SK-N-SH (cell line): ENCODE data around the gene DGUOK. TPM values are rescaled to one million over a fixed set of nuclear protein-coding genes. Genes with fewer than 3 reads are reported as not detected.
A peak's percentile ranks its signal among the peaks of the same experiment; 100 is the strongest.

ENCODE experiments used
- CTCF ChIA-PET: fragments of 300-600, 350-600 bp; formaldehyde crosslinking; extraction: SDS; loops from one replicate; lab custom pipeline; 2021; lab: Yijun Ruan, JAX
- POLR2A ChIA-PET: fragments of 350-600 bp; sonication (Branson Sonifier 250); formaldehyde crosslinking; extraction: SDS; loops from one replicate; lab custom pipeline; 2020; ENCODE audit warnings: antibody characterized with exemption, inconsistent platforms; lab: Yijun Ruan, JAX
- DNase-seq: peaks from one replicate; pipeline ENCODE4 v3.0.0; 2012
- H2AFZ ChIP-seq: fragments of 200-600 bp; sonication (generic); 2 replicates; pipeline ENCODE4 v1.8.1; 2016; ENCODE audit warnings: antibody characterized with exemption, mild to moderate bottlenecking, low read depth
- H3F3A ChIP-seq: fragments of 200-600 bp; sonication (generic); replicated peaks from 2 replicates; pipeline ENCODE3; 2016; ENCODE audit warnings: antibody characterized with exemption, mild to moderate bottlenecking; ENCODE audit not compliant: insufficient read depth
- H3K27ac ChIP-seq, 2 experiments: fragments of 200-500 bp in 1 of 2; fragments of 200-600 bp in 1 of 2; sonication (Bioruptor generic) in 1 of 2; sonication (generic), shearing (Covaris generic) in 1 of 2; 2 replicates each; pipeline versions ENCODE4 v1.5.1 to v1.6.1; 2014 to 2016; ENCODE audit warnings: low read depth in 2 of 2, inconsistent platforms in 1 of 2, low read length in 1 of 2, mild to moderate bottlenecking in 1 of 2, mixed read lengths in 1 of 2
- H3K27me3 ChIP-seq: fragments of 200-600 bp; sonication (generic), shearing (Covaris generic); 2 replicates; pipeline ENCODE4 v1.6.1; 2016; ENCODE audit warnings: mixed run types; ENCODE audit not compliant: insufficient read depth
- H3K36me3 ChIP-seq, 2 experiments: fragments of 200-500 bp in 1 of 2; fragments of 200-600 bp in 1 of 2; sonication (Bioruptor generic) in 1 of 2; sonication (generic) in 1 of 2; replicated peaks in 1 of 2; 2 replicates each; pipeline versions ENCODE3 to v1.5.1; 2014 to 2016; ENCODE audit warnings: low read length in 1 of 2, mild to moderate bottlenecking in 1 of 2; ENCODE audit not compliant: insufficient read depth in 2 of 2, control insufficient read depth in 1 of 2
- H3K4me1 ChIP-seq, 2 experiments: fragments of 200-500 bp in 1 of 2; fragments of 200-600 bp in 1 of 2; sonication (Bioruptor generic) in 1 of 2; sonication (generic), shearing (Covaris generic) in 1 of 2; 2 replicates each; pipeline versions ENCODE4 v1.5.1 to v1.6.1; 2014 to 2016; ENCODE audit warnings: low read depth in 1 of 2, low read length in 1 of 2, mixed run types in 1 of 2; ENCODE audit not compliant: insufficient read depth in 2 of 2, control insufficient read depth in 1 of 2
- H3K4me2 ChIP-seq: fragments of 200-600 bp; sonication (generic), shearing (Covaris generic); 2 replicates; pipeline ENCODE4 v1.6.1; 2017; ENCODE audit warnings: mixed run types
- H3K4me3 ChIP-seq, 2 experiments: fragments of 200-500 bp in 1 of 2; fragments of 200-600 bp in 1 of 2; sonication (Bioruptor generic) in 1 of 2; sonication (generic), shearing (Covaris generic) in 1 of 2; 2 replicates each; pipeline versions ENCODE4 v1.5.1 to v1.8.1; 2014 to 2016; ENCODE audit warnings: low read depth in 2 of 2, inconsistent platforms in 1 of 2, low read length in 1 of 2, mild to moderate bottlenecking in 1 of 2, mixed read lengths in 1 of 2, moderate library complexity in 1 of 2
- H3K79me2 ChIP-seq: fragments of 200-600 bp; sonication (generic); 2 replicates; pipeline ENCODE4 v1.8.1; 2017; ENCODE audit warnings: mild to moderate bottlenecking; ENCODE audit not compliant: insufficient read depth
- H3K9ac ChIP-seq: fragments of 200-600 bp; sonication (generic); 2 replicates; pipeline ENCODE4 v1.6.1; 2017; ENCODE audit warnings: mixed run types
- H3K9me2 ChIP-seq: fragments of 200-600 bp; sonication (generic); 2 replicates; pipeline ENCODE4 v1.6.1; 2017; ENCODE audit warnings: mixed run types
- H3K9me3 ChIP-seq: fragments of 200-600 bp; sonication (generic); 2 replicates; pipeline ENCODE4 v1.6.1; 2017; ENCODE audit warnings: mixed run types, mild to moderate bottlenecking, moderate library complexity
- H4K20me1 ChIP-seq: fragments of 200-600 bp; sonication (generic); 2 replicates; pipeline ENCODE4 v1.6.1; 2017; ENCODE audit warnings: mild to moderate bottlenecking, mixed run types; ENCODE audit not compliant: insufficient read depth
- ELF1 ChIP-seq: IDR thresholded peaks from 2 replicates; pipeline ENCODE4 v1.4.0; 2012
- EP300 ChIP-seq, 2 experiments: IDR thresholded peaks; 2 replicates each; pipeline versions ENCODE4 v1.4.0 to v1.6.1; 2012; ENCODE audit warnings: borderline replicate concordance in 1 of 2, low read depth in 1 of 2, low read length in 1 of 2
- FOSL2 ChIP-seq: IDR thresholded peaks from 2 replicates; pipeline ENCODE4 v1.4.0; 2012; ENCODE audit warnings: low read depth, mild to moderate bottlenecking, moderate library complexity, borderline replicate concordance
- IRF3 ChIP-seq: fragments of 150-350 bp; IDR thresholded peaks from 2 replicates; pipeline ENCODE4 v1.6.1; 2016; ENCODE audit warnings: mild to moderate bottlenecking, low read depth, low read length
- POLR2AphosphoS5 ChIP-seq: IDR thresholded peaks from 2 replicates; pipeline ENCODE4 v1.6.1; 2012; ENCODE audit warnings: low read depth, low read length
- RXRA ChIP-seq: IDR thresholded peaks from 2 replicates; pipeline ENCODE4 v1.4.0; 2012; ENCODE audit warnings: low read depth, mild to moderate bottlenecking, borderline replicate concordance
- TAF1 ChIP-seq: IDR thresholded peaks from 2 replicates; pipeline ENCODE4 v1.6.1; 2012; ENCODE audit warnings: low read depth, mild to moderate bottlenecking, low read length, moderate library complexity, borderline replicate concordance
- TCF12 ChIP-seq: IDR thresholded peaks from 2 replicates; pipeline ENCODE4 v1.4.0; 2012
- YY1 ChIP-seq: IDR thresholded peaks from 2 replicates; pipeline ENCODE4 v1.4.0; 2012; ENCODE audit warnings: low read depth, mild to moderate bottlenecking
- WGBS: methylation state at CpG from one replicate; pipeline ENCODE4 v1.1.6; 2017; ENCODE audit warnings: low lambda C conversion rate; 5-methylcytosine and 5-hydroxymethylcytosine counted together
- polyA plus RNA-seq, 3 experiments: library from polyadenylated mRNA; depleted of rRNA; stranded (reverse); fragments of >200 nt; gene quantifications; 2 replicates each; pipeline ENCODE4 v1.2.3, GENCODE V29; 2012
- TF ChIP-seq, protein P1 (sequence below): fragments of 150-350 bp; IDR thresholded peaks from 2 replicates; pipeline ENCODE4 v1.6.1; 2017; ENCODE audit warnings: antibody characterized with exemption, low read length, low read depth, borderline replicate concordance

Gene DGUOK
- polyA plus RNA-seq, 1 of the 3 experiments (the other 2 are of a cell fraction), result 122 TPM

- Histone ChIP-seq H3K9ac (no peak overlapping the region), H3K36me3 (no peaks in the 10 kb centered on the region), H3K4me2 (no peak overlapping the region), H2AFZ (no peak overlapping the region), H3K9me3 (no peaks in the 10 kb centered on the region), H3K4me3 (peak overlapping the region in 1 of 2 experiments; percentile 21; a peak in 1 of 4 replicates), H4K20me1 (no peaks in the 10 kb centered on the region), H3F3A (peaks cover 19% of the 10 kb centered on the region), H3K9me2 (no peaks in the 10 kb centered on the region)
- ChIA-PET CTCF (interaction anchor here (0.5 to 1.6 kb wide), 2 partner anchors 39 to 139 kb away, joined by 3 read pairs; no protein-coding TSS in a partner anchor), POLR2A (no interaction called here)
- WGBS, result 56% methylated on average over 27 of the region's 31 CpGs
- TF ChIP-seq POLR2AphosphoS5 (0 out of 2 replicates have a peak, but pooled peaks have one; percentile 12), EP300 (IDR thresholded peaks at IDR 0.05; ENCODE audit: borderline replicate concordance in 1 of 2, low read depth in 1 of 2, low read length in 1 of 2) (no peak)
- TF ChIP-seq, all 33 proteins: peak for 1
- peak; percentile 47 for DNase-seq
- Histone ChIP-seq H3K4me1 (peaks cover 4 to 40% of the 10 kb centered on the region in 2 experiments; a peak in 3 of 4 replicates), H3K79me2 (peaks cover 2% of the 10 kb centered on the region; the same call in 1 of the 2 replicates), H3K27me3 (no peaks in the 10 kb centered on the region), H3K27ac (no peak overlapping the region)
Measured at GRCh38 chr2:73981081-73982001, 54.7 kb downstream of the DGUOK start.

- no peaks in the 10 kb centered on the region for H4K20me1 ChIP-seq
- H3K9ac ChIP-seq, result no peak overlapping the region
- H3F3A ChIP-seq, result peaks cover 19% of the 10 kb centered on the region
- peaks cover 10% of the 10 kb centered on the region; the same call in 1 of the 2 replicates for H3K79me2 ChIP-seq
- TF ChIP-seq IRF3, result no peak
- TF ChIP-seq ELF1, result no peak
- TF ChIP-seq RXRA, result no peak
- TF ChIP-seq, protein P1, sequence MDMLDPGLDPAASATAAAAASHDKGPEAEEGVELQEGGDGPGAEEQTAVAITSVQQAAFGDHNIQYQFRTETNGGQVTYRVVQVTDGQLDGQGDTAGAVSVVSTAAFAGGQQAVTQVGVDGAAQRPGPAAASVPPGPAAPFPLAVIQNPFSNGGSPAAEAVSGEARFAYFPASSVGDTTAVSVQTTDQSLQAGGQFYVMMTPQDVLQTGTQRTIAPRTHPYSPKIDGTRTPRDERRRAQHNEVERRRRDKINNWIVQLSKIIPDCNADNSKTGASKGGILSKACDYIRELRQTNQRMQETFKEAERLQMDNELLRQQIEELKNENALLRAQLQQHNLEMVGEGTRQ, result no peak
- TF ChIP-seq YY1, result no peak
- no peak for TF ChIP-seq TAF1
- no peak for TF ChIP-seq FOSL2
- no peak for TF ChIP-seq TCF12
- POLR2A ChIA-PET, result no interaction called here
- H2AFZ ChIP-seq, result no peak overlapping the region
- H3K36me3 ChIP-seq, result no peaks in the 10 kb centered on the region
- no peak overlapping the region for H3K27ac ChIP-seq
- H3K4me2 ChIP-seq, result no peak overlapping the region
- WGBS, result 90% methylated on average over 7 of the region's 7 CpGs
- DNase-seq, result no peak
- H3K4me1 ChIP-seq, result peaks cover 10 to 48% of the 10 kb centered on the region in 2 experiments; a peak in 3 of 4 replicates
- CTCF ChIA-PET, result interaction anchor here (0.5 kb wide), 1 partner anchor 138 kb away, joined by 3 read pairs; no protein-coding TSS in a partner anchor
- H3K4me3 ChIP-seq, result no peak overlapping the region
- no peaks in the 10 kb centered on the region for H3K9me2 ChIP-seq
- H3K9me3 ChIP-seq, result no peaks in the 10 kb centered on the region
- no peaks in the 10 kb centered on the region for H3K27me3 ChIP-seq
Measured at GRCh38 chr2:73982140-73982617, 55.5 kb downstream of the DGUOK start.
